Hepatocyte (in vitro differentiated cells): ENCODE measurements around the gene DDR1. TPM values are rescaled to one million over a fixed set of nuclear protein-coding genes. Genes with fewer than 3 reads are reported as not detected.

ENCODE experiments used
- DNase-seq: peaks from one replicate; pipeline ENCODE4 v3.0.0-alpha.2; 2016; ENCODE audit warnings: low spot score
- H2AFZ ChIP-seq: fragments of 200-600 bp; sonication (generic); 2 replicates; pipeline ENCODE4 v1.6.0; 2016; ENCODE audit warnings: antibody characterized with exemption, mild to moderate bottlenecking
- H3K27ac ChIP-seq: fragments of 200-600 bp; sonication (generic); 2 replicates; pipeline ENCODE4 v1.5.1; 2016; ENCODE audit warnings: mild to moderate bottlenecking
- H3K27me3 ChIP-seq: fragments of 200-600 bp; sonication (generic); 2 replicates; pipeline ENCODE4 v1.6.1; 2016
- H3K36me3 ChIP-seq: fragments of 200-600 bp; sonication (generic); replicated peaks from 2 replicates; pipeline ENCODE4 v1.5.1; 2016; ENCODE audit warnings: low read depth; ENCODE audit not compliant: insufficient read depth
- H3K4me1 ChIP-seq: fragments of 200-600 bp; sonication (generic); 2 replicates; pipeline ENCODE4 v1.5.1; 2016; ENCODE audit warnings: mild to moderate bottlenecking, moderate library complexity; ENCODE audit not compliant: insufficient read depth
- H3K4me2 ChIP-seq: fragments of 200-600 bp; sonication (generic); 2 replicates; pipeline ENCODE4 v1.6.0; 2016
- H3K4me3 ChIP-seq: fragments of 200-600 bp; sonication (generic); 2 replicates; pipeline ENCODE4 v1.5.1; 2016; ENCODE audit warnings: mild to moderate bottlenecking
- H3K79me2 ChIP-seq: fragments of 200-600 bp; sonication (generic); 2 replicates; pipeline ENCODE4 v1.6.0; 2017; ENCODE audit warnings: mild to moderate bottlenecking
- H3K9me2 ChIP-seq: fragments of 200-600 bp; sonication (generic); replicated peaks from 2 replicates; pipeline ENCODE4 v1.6.0; 2017; ENCODE audit warnings: mild to moderate bottlenecking; ENCODE audit not compliant: insufficient read depth
- H3K9me3 ChIP-seq: fragments of 200-600 bp; sonication (generic); 2 replicates; pipeline ENCODE4 v1.5.1; 2016; ENCODE audit warnings: low read depth, mild to moderate bottlenecking
- H4K20me1 ChIP-seq: fragments of 200-600 bp; sonication (generic); 2 replicates; pipeline ENCODE4 v1.6.0; 2016; ENCODE audit warnings: mild to moderate bottlenecking; ENCODE audit not compliant: insufficient read depth, poor library complexity, severe bottlenecking
- EZH2 ChIP-seq: fragments of 200-600 bp; sonication (generic); IDR thresholded peaks from 2 replicates; pipeline ENCODE4 v1.6.1; 2016; ENCODE audit warnings: antibody characterized with exemption, mild to moderate bottlenecking, borderline replicate concordance
- EZH2phosphoT487 ChIP-seq: fragments of 200-600 bp; sonication (generic); IDR thresholded peaks from one replicate; pipeline ENCODE4 v1.6.1; 2018; ENCODE audit warnings: antibody characterized with exemption, mild to moderate bottlenecking, low read depth, moderate library complexity; ENCODE audit not compliant: unreplicated experiment, severe bottlenecking
- WGBS: methylation state at CpG from one replicate; pipeline ENCODE4 v1.1.6; 2016; ENCODE audit warnings: low lambda C conversion rate; ENCODE audit errors: missing lambda C conversion rate; 5-methylcytosine and 5-hydroxymethylcytosine counted together
- polyA plus RNA-seq: library from polyadenylated mRNA; unstranded; fragments of >200 nt; fragmentation: Nextera tagmentation; extraction: Ambion mirVana; gene quantifications from 2 replicates; pipeline ENCODE4 v1.2.1, GENCODE V29; 2016
- total RNA-seq: library from RNA; depleted of rRNA; stranded (reverse); fragments of >200 nt; gene quantifications from 2 replicates; pipeline ENCODE4 v1.2.3, GENCODE V29; 2014
- TF ChIP-seq, protein P1 (sequence below): fragments of 200-600 bp; sonication (generic); IDR thresholded peaks from 2 replicates; pipeline ENCODE4 v1.5.1; 2016; ENCODE audit warnings: antibody characterized with exemption, mild to moderate bottlenecking; ENCODE audit not compliant: poor library complexity

The DDR1 gene
- total and polyA plus RNA-seq, 2 experiments from 2014 or later: 94.4 TPM

GRCh38 chr6:30885999-30886896 lies 1.9 kb downstream of the DDR1 start:
- peaks cover 63% of the 10 kb centered on the region for H3K79me2 ChIP-seq
- H3K27me3 ChIP-seq: no peaks in the 10 kb centered on the region
- H4K20me1 ChIP-seq: peaks cover 36% of the 10 kb centered on the region
- no peak for TF ChIP-seq EZH2phosphoT487
- TF ChIP-seq EZH2: no peak
- TF ChIP-seq, protein P1, sequence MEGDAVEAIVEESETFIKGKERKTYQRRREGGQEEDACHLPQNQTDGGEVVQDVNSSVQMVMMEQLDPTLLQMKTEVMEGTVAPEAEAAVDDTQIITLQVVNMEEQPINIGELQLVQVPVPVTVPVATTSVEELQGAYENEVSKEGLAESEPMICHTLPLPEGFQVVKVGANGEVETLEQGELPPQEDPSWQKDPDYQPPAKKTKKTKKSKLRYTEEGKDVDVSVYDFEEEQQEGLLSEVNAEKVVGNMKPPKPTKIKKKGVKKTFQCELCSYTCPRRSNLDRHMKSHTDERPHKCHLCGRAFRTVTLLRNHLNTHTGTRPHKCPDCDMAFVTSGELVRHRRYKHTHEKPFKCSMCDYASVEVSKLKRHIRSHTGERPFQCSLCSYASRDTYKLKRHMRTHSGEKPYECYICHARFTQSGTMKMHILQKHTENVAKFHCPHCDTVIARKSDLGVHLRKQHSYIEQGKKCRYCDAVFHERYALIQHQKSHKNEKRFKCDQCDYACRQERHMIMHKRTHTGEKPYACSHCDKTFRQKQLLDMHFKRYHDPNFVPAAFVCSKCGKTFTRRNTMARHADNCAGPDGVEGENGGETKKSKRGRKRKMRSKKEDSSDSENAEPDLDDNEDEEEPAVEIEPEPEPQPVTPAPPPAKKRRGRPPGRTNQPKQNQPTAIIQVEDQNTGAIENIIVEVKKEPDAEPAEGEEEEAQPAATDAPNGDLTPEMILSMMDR: no peak
- H3K9me2 ChIP-seq: no peaks in the 10 kb centered on the region
- H3K4me1 ChIP-seq: peaks cover 42% of the 10 kb centered on the region
- peak overlapping the region; percentile 91 for H3K4me3 ChIP-seq
- H2AFZ ChIP-seq: no peak overlapping the region
- H3K9me3 ChIP-seq: no peaks in the 10 kb centered on the region
- DNase-seq: peak; percentile 90
- 13% methylated on average over 18 of the region's 18 CpGs for WGBS
- peak overlapping the region; percentile 95 for H3K4me2 ChIP-seq
- H3K27ac ChIP-seq: peak overlapping the region; percentile 100
- H3K36me3 ChIP-seq: no peaks in the 10 kb centered on the region

GRCh38 chr6:30886897-30887255 lies 2.6 kb downstream of the DDR1 start:
- Histone ChIP-seq H3K36me3 (no peaks in the 10 kb centered on the region), H3K9me2 (no peaks in the 10 kb centered on the region), H2AFZ (no peak overlapping the region), H4K20me1 (peaks cover 36% of the 10 kb centered on the region), H3K27me3 (no peaks in the 10 kb centered on the region), H3K4me1 (peaks cover 35% of the 10 kb centered on the region), H3K4me2 (peak overlapping the region; percentile 95), H3K79me2 (peaks cover 65% of the 10 kb centered on the region), H3K27ac (peak overlapping the region; percentile 100), H3K4me3 (no peak overlapping the region), H3K9me3 (no peaks in the 10 kb centered on the region)
- DNase-seq: no peak
- TF ChIP-seq EZH2phosphoT487 (no peak), EZH2 (no peak)
- TF ChIP-seq, protein P1: no peak

DNA sequence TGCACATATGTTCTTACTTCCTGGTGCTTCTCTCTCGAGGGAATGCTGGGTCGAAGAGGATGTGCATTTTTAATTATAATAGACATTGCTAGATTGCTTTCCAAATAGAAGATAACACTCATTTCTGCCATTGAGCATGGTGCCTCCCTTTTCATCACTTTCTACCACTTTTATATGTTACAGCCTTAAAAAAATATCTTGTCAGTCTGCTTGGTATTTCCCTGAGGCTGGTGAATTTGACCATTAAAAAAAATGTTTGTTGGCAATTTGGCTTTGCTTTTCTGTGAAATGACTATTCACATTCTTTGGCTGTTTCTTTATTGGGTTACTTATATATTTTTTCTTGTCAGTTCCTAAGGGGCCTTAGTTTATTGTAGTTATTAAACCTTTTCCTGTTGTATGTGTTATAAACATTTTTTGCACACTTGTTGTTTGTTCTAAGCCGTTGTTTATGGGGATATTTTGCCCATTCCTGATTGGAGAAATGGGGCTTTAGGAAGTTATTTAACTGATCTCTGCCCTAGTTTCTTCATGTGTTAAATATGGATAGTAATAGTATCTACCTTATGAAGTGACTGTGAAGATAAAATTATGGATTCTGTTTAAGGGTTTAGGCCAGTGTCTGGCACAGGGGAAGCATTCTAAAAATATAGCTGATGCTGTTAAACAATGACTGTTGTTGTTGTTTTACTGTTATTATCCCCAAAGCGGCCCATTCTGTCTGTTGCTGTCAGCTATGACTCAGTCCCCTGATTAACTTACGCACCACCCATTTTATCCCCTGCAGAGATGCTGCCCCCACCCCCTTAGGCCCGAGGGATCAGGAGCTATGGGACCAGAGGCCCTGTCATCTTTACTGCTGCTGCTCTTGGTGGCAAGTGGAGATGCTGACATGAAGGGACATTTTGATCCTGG lies 3.8 kb downstream of the DDR1 start:
- WGBS: 68% methylated on average over 6 of the region's 6 CpGs
- H2AFZ ChIP-seq: no peak overlapping the region
- no peaks in the 10 kb centered on the region for H3K9me2 ChIP-seq
- H3K36me3 ChIP-seq: no peaks in the 10 kb centered on the region
- no peak overlapping the region for H3K4me3 ChIP-seq
- H3K4me1 ChIP-seq: peaks cover 23% of the 10 kb centered on the region
- H3K9me3 ChIP-seq: no peaks in the 10 kb centered on the region
- no peaks in the 10 kb centered on the region for H3K27me3 ChIP-seq
- no peak overlapping the region for H3K27ac ChIP-seq
- no peak overlapping the region for H3K4me2 ChIP-seq
- no peak for DNase-seq
- TF ChIP-seq, protein P1: no peak
- TF ChIP-seq EZH2 (no peak), EZH2phosphoT487 (no peak)
- H4K20me1 ChIP-seq: peaks cover 36% of the 10 kb centered on the region
- peaks cover 68% of the 10 kb centered on the region for H3K79me2 ChIP-seq
